Right hindlimb (tissue), 1 donor: Measurements from ENCODE around the gene BNIP5.
A peak's percentile ranks its signal among the peaks of the same experiment; 100 is the strongest.

Source experiments
- DNase-seq: peaks from one replicate; pipeline ENCODE4 v3.0.0-alpha.2; 2018

Gene BNIP5

DNA sequence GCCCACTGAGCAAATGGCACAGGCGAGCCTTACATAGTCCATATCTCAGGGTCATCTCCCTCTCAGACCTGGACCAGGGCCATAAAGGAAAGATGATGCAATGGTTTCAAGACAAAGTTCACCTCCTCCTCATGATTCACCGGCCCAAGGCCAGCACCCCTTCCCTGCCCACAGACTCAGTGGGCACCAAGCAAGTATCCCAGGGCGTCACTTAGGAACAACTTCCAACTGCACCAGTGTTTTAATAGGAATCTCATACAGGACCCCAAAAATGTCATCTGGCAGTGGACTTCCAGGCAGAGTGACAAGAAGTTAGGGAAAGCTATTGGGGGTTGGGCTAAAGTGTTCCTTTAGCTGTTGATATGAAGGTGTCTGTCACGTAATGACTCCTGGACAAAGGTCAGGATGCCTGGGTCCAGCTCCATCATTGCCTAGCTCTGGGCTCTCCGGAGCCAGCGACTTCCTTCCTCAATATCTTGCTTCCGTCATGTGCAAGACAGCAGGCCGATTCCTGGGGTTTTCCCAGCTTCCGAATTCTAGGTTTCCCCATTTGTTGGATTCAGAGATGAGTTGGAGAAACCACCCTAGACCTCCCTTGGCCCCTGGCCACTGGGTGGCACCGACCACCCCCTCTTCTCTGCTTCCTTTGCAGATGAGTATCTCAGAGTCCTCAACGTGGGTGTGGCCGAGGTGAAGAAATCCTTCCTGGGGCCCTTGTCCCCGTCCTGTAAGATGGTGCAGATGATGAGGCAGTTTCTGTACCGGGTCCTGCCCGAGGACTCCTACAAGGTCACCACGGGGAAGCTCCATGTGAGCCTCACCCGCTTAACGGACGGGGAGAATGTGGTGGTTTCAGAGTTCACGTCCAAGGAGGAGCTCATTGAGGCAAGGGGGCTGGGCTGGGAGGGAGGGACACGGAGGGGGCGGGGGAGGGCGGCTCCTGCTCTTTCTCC lies 45.7 kb downstream of the BNIP5 start:
- no peak for DNase-seq

GRCh38 chr6:36289281-36289878 lies 47.3 kb downstream of the BNIP5 start:
- no peak for DNase-seq

- DNase-seq: no peak
These were observed 49.8 kb downstream of the BNIP5 start for GRCh38 chr6:36286858-36287257.

- DNase-seq: no peak
These were observed 50.9 kb downstream of the BNIP5 start for GRCh38 chr6:36285797-36286196.

- no peak for DNase-seq
These were observed 51.5 kb downstream of the BNIP5 start for GRCh38 chr6:36285187-36285671.

- DNase-seq: no peak
These were observed 52.3 kb downstream of the BNIP5 start for GRCh38 chr6:36284359-36284758.

GRCh38 chr6:36283608-36284007 lies 53.1 kb downstream of the BNIP5 start:
- DNase-seq: no peak

GRCh38 chr6:36280983-36281382 lies 55.7 kb downstream of the BNIP5 start:
- DNase-seq: no peak

- no peak for DNase-seq
These were observed 56.2 kb downstream of the BNIP5 start for GRCh38 chr6:36280467-36280866.

- DNase-seq: no peak
These were observed 58.7 kb downstream of the BNIP5 start for GRCh38 chr6:36277946-36278470.

GRCh38 chr6:36276581-36277536 lies 59.8 kb downstream of the BNIP5 start:
- DNase-seq: no peak

DNA sequence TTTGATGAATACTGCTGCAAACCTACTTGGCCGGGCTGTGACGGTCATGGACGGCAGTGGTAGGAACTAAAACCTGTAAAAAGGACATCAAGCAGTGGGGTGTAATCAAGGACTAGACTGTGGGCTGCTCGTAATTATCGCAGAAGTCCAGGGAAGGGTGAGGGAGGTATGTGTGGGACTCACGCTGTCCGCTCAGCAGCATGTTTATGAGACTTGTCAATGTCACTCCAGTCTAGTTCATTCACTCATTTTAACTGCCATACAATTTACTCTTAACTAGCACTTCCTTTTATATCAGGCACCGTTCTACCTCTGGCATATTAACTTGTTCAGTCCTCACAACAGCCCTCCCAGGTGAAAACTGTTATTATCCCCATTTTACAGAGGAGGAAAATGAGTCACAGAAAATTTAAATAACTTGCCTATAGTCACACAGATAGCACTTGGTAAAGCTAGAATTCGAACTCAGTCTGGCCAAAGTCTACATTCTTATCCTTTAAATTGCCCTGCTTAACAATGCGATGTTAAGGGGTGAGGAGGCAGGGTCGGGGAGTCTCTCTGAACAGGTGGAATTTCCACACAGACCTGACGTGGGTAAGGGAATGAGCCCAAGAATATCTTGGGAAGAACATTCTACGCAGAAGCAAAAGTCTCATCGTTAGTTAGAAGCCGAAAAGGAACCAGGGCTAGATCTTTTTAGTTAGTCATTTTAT lies 62.7 kb downstream of the BNIP5 start:
- DNase-seq: no peak

- no peak for DNase-seq
These were observed 63.6 kb downstream of the BNIP5 start for GRCh38 chr6:36273067-36273466.

- DNase-seq: no peak
These were observed 64.5 kb downstream of the BNIP5 start for GRCh38 chr6:36272234-36272633.

- DNase-seq: no peak
These were observed 66.6 kb downstream of the BNIP5 start, which contains the start of gene PNPLA1 for GRCh38 chr6:36269834-36270705. PNPLA1 (plus strand) TSS chr6:36270060; CDS start chr6:36270460, 400 bp downstream.

- DNase-seq: peak; percentile 63
These were observed 68.0 kb downstream of the BNIP5 start for GRCh38 chr6:36268478-36269275.

DNA sequence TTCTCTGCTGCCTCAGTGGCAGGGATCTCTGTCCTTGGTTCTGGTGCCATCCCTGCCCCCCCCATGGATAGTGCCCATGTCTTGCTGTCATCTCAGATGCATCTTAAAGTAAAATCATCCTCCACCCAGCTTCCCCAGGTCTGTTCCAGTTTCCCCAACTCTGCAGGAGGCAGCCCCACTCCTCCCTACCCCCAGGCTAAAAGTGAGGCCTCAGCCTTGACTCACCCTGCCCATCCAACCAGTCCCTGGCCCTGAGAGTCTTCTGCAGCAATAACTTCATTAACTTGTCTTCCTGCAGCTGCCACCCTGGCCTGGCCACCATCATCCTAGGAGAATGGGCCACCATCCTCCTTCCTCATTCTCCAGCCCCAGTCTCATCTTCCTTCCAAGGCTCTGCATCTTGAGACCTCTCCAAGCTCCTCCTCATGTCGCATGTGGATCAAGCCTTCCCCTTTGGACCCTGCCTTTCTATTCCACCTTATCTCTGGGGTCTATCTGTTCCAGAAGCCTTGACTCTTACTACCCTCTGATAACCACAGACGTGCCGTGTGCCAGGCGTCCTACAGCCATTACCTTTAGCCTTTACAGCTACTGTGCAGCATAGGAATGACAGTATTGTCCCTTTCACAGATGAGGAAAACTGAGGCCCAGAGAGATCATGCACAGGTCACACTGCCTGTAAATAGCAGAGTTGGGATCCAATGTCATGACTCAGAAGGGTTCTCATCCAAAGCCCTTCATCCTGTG lies 68.8 kb downstream of the BNIP5 start:
- no peak for DNase-seq

GRCh38 chr6:36266913-36267644 lies 69.6 kb downstream of the BNIP5 start:
- no peak for DNase-seq
